CD4-positive, alpha-beta T cell treated with Interleukin-4 for 1 hour (primary cell): ENCODE results near the gene ODAM.
"Not testable (repeated sequence)": the region's sequence is repeated elsewhere in the genome, so short reads cannot be mapped to it uniquely, and the experiment has no call there.

Source experiments
- DNase-seq, 2 donors: peaks; one replicate each; pipeline ENCODE4 v3.0.0-alpha.2; 2020 to 2022

Gene ODAM

GRCh38 chr4:70195425-70195824, at the start of gene ODAM:
TSS of gene ODAM (plus strand) at chr4:70195725. CDS start at chr4:70196544, 819 bp downstream.
- DNase-seq = no peak

DNA sequence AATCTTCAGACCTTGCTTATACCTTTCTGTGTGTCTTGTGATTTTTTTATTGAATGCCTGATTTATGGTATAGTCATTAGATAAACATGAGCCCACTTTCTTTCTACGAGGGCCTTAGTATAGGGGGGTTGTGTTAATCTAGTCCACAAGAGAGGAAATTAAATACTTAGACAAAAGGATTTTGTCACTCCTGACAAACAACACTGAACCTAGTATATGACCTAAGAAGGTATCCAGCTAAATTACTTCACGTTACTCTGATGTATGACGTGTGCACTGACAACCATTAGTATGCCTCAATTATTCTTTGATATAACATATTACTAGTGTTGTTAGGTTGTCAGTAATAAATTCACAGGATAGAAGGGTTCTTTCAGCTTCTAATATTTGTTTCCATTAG, 44.3 kb upstream of the ODAM start:
- DNase-seq = no peak

- no peak for DNase-seq
Measured at GRCh38 chr4:70152088-70152487, 43.4 kb upstream of the ODAM start.

DNA sequence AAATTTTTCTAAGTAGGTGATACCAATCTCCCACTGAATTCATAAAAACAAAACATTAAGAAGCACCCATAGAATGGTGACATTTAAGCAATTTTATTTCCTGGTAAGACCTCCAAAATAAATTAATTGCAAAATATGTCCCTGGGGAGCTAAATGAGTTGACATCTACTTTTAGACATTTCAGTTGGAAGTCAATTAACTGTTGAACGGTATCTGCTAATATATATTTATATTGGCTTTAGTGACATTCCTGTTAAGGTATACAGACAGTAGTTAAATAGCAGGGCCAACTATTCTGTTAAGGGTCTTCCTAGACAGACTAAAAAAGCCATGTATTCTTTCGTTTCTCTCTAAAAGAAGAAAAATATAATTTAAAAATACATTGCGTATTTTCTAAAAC, 41.6 kb upstream of the ODAM start, which contains the start of gene PRR27:
Gene PRR27, plus strand, starts transcription at position 301 of the 400 bp plus-strand sequence. CDS start 139 bp downstream, outside the sequence.
- DNase-seq = no peak

- no peak for DNase-seq
Measured at GRCh38 chr4:70158576-70158975, 36.9 kb upstream of the ODAM start.

GRCh38 chr4:70177090-70177489, 18.4 kb upstream of the ODAM start:
- DNase-seq = no peak

DNA sequence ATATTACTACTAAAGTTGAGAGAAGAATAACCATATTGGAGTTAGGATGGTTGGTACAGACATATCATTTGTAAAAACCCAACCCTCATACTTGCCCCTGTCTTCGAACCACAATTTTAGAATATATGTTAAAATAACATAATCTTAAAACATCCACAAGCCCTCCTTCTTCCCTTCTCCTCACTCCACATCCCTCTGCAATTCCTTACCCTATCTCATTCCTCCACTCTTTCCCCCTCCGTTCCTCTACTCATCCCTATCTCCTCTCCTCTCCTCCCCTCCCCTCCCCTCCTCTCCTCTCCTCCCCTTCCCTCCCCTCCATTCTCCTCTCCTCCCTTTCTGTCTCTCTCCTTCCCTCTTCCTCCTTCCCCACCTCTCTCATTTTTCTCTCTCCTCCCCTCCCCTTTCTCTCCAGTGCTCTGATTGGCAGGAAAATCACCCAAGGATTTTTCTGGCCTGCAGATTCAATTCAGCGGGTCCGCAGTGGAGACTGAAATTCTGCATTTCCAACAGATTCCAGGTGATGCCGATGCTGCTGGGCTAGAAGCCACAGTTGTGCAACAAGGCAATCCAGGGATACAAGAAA, 17.4 kb upstream of the ODAM start:
- no peak for DNase-seq

GRCh38 chr4:70179811-70180210, 15.7 kb upstream of the ODAM start:
- no peak for DNase-seq

DNA sequence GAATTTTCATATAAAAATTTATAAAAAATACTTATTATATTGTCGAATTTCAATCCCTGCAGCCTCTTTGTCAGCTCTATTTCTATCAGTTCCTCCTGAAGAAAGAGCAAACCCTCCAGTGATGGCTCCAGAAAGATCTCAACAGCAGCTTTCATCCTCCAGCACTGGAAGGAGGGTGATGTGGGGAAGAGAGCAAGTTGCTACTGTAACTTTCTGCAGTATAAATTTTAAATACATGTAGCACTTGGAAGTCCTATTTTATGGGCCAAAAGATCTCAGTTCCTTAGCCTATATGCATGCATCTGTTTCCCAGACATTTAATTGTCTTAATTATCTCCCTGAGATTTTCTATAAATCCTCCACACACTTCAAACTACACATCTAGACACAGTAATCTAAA, 13.7 kb upstream of the ODAM start:
- DNase-seq = no peak

DNA sequence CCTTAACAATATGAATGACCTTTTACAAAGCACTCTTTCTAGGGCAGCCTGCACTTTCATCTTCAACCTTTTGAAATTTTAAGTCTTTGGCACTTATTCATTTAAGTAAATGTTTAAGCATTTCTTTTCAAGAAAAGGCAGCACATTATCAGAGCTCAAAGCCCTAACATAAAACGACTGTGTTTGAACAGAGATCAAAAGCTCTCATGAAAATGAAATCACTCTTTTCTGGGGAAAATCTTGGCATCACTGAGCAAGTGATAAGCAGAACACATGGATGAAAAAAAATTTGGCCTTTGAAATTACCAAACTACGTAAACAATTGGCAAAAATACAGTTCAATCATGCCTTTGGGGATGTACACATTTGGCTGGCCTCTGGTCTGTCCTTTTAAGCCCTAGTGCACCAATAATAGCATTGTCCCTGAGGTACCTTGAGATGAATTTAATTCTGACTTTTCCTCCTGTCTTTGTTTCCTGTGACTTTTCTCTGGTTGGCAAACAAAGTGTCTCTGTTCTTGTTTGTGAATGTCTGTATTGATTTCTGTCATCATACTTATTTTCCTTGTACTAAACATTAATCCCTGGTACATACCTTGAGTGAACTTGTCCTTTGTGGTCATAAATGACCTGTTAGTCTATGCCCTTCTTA, 12.9 kb upstream of the ODAM start:
- no peak for DNase-seq

DNA sequence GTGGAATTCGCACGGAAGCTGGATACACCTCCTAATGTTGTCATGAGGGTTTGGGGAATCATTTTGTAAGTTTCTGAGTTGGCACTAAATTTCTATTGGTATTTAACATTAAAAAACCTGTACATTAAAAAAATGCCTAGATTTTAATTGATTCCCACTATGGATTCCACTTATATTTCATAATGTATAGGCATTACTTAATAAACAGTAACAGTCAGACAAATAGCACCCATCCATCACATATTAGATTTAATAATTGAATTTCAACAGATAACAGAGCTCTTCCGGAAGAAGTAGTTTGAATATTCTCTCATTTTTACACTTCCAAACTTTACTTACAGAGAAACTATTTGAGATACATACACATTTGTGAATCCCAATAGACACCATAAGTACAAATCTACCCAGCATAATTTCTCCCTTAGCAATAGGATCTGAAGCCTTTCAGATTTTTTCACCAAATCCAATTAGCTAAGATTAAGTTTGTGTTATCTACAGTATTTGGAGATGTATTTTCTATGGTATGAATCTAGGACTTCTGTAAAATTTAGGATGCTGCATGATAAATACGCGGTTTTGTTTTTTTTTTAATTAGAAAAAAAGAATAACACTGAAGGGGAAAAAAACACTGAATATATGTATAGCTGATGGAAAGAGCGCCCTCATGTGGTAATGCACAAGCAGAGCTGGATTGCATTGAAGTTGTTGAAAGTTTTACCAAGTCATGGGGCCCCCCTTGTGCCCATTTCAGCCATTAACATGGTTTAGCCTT, 12.2 kb upstream of the ODAM start:
- no peak for DNase-seq

- no peak for DNase-seq
Measured at GRCh38 chr4:70183940-70184246, 11.6 kb upstream of the ODAM start.

GRCh38 chr4:70187216-70187615, 8.3 kb upstream of the ODAM start:
- no peak for DNase-seq

GRCh38 chr4:70190579-70190978, 4.9 kb upstream of the ODAM start:
- DNase-seq = no peak

- DNase-seq = no peak
Measured at GRCh38 chr4:70191647-70192046, 3.9 kb upstream of the ODAM start.

DNA sequence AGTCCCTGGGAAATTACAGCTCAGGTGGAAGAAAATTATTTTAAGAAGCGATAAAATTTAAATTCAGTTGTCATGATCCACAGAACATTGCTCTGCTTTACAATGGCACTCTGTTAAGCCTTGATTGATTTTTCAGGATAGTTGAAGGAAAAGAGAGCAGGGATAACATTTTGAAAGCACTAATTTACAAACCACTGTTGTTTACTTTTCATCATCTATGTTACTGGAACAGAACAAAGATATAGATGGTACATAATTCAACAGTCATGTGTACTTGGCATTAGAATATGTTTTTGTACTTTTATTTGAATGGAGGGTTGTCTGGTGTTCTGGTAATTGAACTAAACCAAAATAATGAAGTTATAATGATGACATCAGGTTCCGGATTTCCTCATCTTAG, 2.6 kb upstream of the ODAM start:
- DNase-seq = no peak

DNA sequence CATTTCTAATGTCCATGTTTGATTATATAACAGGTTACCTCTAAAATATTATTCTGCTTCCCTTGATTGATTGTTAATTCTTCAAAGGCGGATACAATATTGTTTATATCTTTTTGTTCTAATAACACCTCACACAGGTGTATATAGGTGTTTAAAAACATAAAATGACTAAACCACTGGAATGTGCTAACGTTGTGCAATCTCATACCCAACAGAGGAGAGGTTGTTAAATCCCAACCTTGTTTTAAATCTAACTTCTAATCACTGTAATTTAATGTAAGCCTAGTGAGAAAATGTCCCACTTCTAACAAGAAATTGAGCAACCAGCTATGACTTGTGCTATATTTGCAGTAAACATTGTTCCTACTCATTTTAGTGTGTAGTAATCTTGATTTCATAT, 1.3 kb downstream of the ODAM start:
- DNase-seq = no peak

GRCh38 chr4:70197842-70198241, 2.3 kb downstream of the ODAM start:
- no peak for DNase-seq

DNA sequence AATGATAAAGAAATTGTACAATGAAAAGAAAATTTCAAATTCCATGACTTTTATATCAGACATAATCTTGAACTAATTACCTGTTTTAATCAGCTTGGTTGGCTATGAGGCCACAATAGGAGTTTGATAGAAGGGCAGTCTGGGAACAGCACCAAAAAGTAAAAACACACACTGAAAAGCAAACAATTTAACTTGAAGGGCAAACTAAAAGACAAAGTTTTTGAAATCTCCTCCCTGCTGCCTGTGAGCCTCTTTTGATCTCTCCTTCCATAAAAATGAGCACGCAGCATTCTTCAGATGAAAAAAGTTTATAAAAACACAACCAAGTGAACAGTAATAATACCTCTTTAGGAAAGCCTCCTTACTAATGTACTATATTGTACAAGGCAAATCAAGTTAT, 8.1 kb downstream of the ODAM start:
- DNase-seq = no peak

GRCh38 chr4:70212752-70213151, 17.2 kb downstream of the ODAM start:
- DNase-seq = not testable (repeated sequence)

GRCh38 chr4:70216109-70216508, 20.6 kb downstream of the ODAM start:
- not testable (repeated sequence) for DNase-seq

DNA sequence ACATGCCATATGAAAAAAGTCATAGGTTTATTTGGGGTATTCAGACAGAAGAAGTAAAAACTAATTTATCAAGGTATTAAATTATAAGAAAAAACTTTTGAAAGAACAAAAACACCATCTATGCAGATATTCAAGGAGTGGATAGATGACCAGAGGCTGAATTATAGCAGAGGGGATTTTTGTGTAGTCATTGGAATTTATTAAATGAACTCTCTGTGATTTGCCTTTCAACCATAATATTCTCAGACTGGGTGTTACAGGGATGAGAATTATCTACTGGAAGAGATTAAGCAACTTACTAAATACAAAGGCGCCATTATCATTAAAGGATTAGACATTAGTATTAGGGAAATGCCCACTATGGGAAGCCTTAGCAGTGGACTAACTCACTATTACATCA, 21.0 kb downstream of the ODAM start:
- not testable (repeated sequence) for DNase-seq

DNA sequence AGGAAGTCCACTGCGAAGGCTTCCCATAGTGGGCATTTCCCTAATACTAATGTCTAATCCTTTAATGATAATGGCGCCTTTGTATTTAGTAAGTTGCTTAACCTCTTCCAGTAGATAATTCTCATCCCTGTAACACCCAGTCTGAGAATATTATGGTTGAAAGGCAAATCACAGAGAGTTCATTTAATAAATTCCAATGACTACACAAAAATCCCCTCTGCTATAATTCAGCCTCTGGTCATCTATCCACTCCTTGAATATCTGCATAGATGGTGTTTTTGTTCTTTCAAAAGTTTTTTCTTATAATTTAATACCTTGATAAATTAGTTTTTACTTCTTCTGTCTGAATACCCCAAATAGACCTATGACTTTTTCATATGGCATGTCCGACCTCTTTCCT, 25.9 kb downstream of the ODAM start:
- DNase-seq = not testable (repeated sequence)

GRCh38 chr4:70221818-70222217, 26.3 kb downstream of the ODAM start:
- not testable (repeated sequence) for DNase-seq
